HepG2 (cell line): ENCODE results near the gene RAD23A. TPM values are rescaled to one million over a fixed set of nuclear protein-coding genes. Genes with fewer than 3 reads are reported as not detected.

Source experiments
- ASH2L ChIP-seq: fragments of 300-600, 200-600 bp; sonication (generic); IDR thresholded peaks from 2 replicates; pipeline ENCODE4 v1.7.0; 2017; ENCODE audit warnings: low read depth, mild to moderate bottlenecking, moderate library complexity, mixed read lengths, low read length; ENCODE audit not compliant: insufficient read length
- ESRRA ChIP-seq: sonication (generic); formaldehyde crosslinking; IDR thresholded peaks from 2 replicates; pipeline ENCODE4 v1.5.1; 2020; ENCODE audit warnings: mild to moderate bottlenecking, low read depth, missing genetic modification reagents
- ISX ChIP-seq: sonication (generic); formaldehyde crosslinking; conservative IDR thresholded peaks from 2 replicates; pipeline ENCODE4 v1.5.0; 2020; ENCODE audit warnings: missing genetic modification reagents
- NCOA2 ChIP-seq: sonication (generic); formaldehyde crosslinking; IDR thresholded peaks from 2 replicates; pipeline ENCODE4 v1.8.0; 2022; ENCODE audit warnings: inconsistent platforms
- ONECUT2 ChIP-seq: sonication (generic); formaldehyde crosslinking; IDR thresholded peaks from 2 replicates; pipeline ENCODE4 v1.4.0; 2020; ENCODE audit warnings: missing genetic modification reagents
- RFX1 ChIP-seq: fragments of 450-650 bp; IDR thresholded peaks from 2 replicates; pipeline ENCODE4 v1.6.1; 2017
- SKI ChIP-seq: fragments of 450-650 bp; IDR thresholded peaks from one replicate; pipeline ENCODE4 v1.6.1; 2018; ENCODE audit warnings: mild to moderate bottlenecking; ENCODE audit not compliant: partially characterized antibody
- ZFP41 ChIP-seq: sonication (generic); formaldehyde crosslinking; IDR thresholded peaks from 2 replicates; pipeline ENCODE4 v1.4.0; 2020; ENCODE audit warnings: mild to moderate bottlenecking, missing genetic modification reagents, borderline replicate concordance
- ZNF317 ChIP-seq: sonication (generic); formaldehyde crosslinking; IDR thresholded peaks from 2 replicates; pipeline ENCODE4 v1.5.0; 2020; ENCODE audit warnings: mild to moderate bottlenecking, missing genetic modification reagents
- ZNF34 ChIP-seq: sonication (generic); formaldehyde crosslinking; IDR thresholded peaks from 2 replicates; pipeline ENCODE4 v1.4.0; 2020; ENCODE audit warnings: mild to moderate bottlenecking, missing genetic modification reagents, borderline replicate concordance
- ZNF431 ChIP-seq: sonication (generic); formaldehyde crosslinking; IDR thresholded peaks from 2 replicates; pipeline ENCODE4 v1.9.0; 2022; ENCODE audit warnings: missing genetic modification reagents, low read depth, mild to moderate bottlenecking, borderline replicate concordance
- ZNF484 ChIP-seq: sonication (generic); formaldehyde crosslinking; IDR thresholded peaks from 2 replicates; pipeline ENCODE4 v1.5.1; 2020; ENCODE audit warnings: mild to moderate bottlenecking, low read depth, missing genetic modification reagents, borderline replicate concordance
- ZNF543 ChIP-seq: sonication (generic); formaldehyde crosslinking; IDR thresholded peaks from 2 replicates; pipeline ENCODE4 v1.4.0; 2020; ENCODE audit warnings: mild to moderate bottlenecking, missing genetic modification reagents
- ZNF569 ChIP-seq: sonication (generic); formaldehyde crosslinking; IDR thresholded peaks from 2 replicates; pipeline ENCODE4 v1.5.0; 2020; ENCODE audit warnings: mild to moderate bottlenecking, missing genetic modification reagents, moderate library complexity, borderline replicate concordance
- ZNF615 ChIP-seq: sonication (generic); formaldehyde crosslinking; IDR thresholded peaks from 2 replicates; pipeline ENCODE4 v1.5.0; 2020; ENCODE audit warnings: mild to moderate bottlenecking, missing genetic modification reagents, borderline replicate concordance
- ZNF777 ChIP-seq: sonication (generic); formaldehyde crosslinking; IDR thresholded peaks from 2 replicates; pipeline ENCODE4 v1.4.0; 2020; ENCODE audit warnings: missing genetic modification reagents
- ZSCAN22 ChIP-seq: sonication (generic); formaldehyde crosslinking; IDR thresholded peaks from 2 replicates; pipeline ENCODE4 v1.4.0; 2020; ENCODE audit warnings: mild to moderate bottlenecking, missing genetic modification reagents
- polyA plus RNA-seq, 8 experiments: library from polyadenylated mRNA; depleted of rRNA in 3 of 8; stranded (reverse) in 7 of 8; unstranded in 1 of 8; fragments of >200 nt; fragmentation: Illumina TruSeq in 4 of 8; extraction: Trizol in 4 of 8; gene quantifications; 2 replicates each; pipeline versions ENCODE4 v1.2.1 to v1.2.3, GENCODE V29; 2011 to 2016; ENCODE audit warnings: low read depth in 4 of 8, missing spikeins in 1 of 8, mixed read lengths in 1 of 8; ENCODE audit not compliant: insufficient read depth in 1 of 8
- total RNA-seq, 5 experiments: library from RNA; depleted of rRNA; stranded (reverse); fragments of >200 nt; fragmentation: Illumina TruSeq; extraction: Trizol; gene quantifications; 2 replicates each; pipeline ENCODE4 v1.2.3, GENCODE V29; 2016; ENCODE audit warnings: low read depth in 1 of 5
- TF ChIP-seq, protein P1 (sequence below): sonication (generic); formaldehyde crosslinking; IDR thresholded peaks from 2 replicates; pipeline ENCODE4 v1.4.0; 2020; ENCODE audit warnings: mild to moderate bottlenecking, missing genetic modification reagents
- TF ChIP-seq, protein P2 (sequence below): IDR thresholded peaks from 2 replicates; pipeline ENCODE4 v1.6.1; 2016; ENCODE audit warnings: control low read depth
- TF ChIP-seq, protein P3 (sequence below): sonication (generic); formaldehyde crosslinking; IDR thresholded peaks from 2 replicates; pipeline ENCODE4 v1.5.0; 2020; ENCODE audit warnings: missing genetic modification reagents, mild to moderate bottlenecking, borderline replicate concordance
- TF ChIP-seq, protein P4 (sequence below): sonication (generic); formaldehyde crosslinking; IDR thresholded peaks from 2 replicates; pipeline ENCODE4 v1.8.0; 2022; ENCODE audit warnings: mild to moderate bottlenecking, missing genetic modification reagents, moderate library complexity
- TF ChIP-seq, protein P5 (sequence below): fragments of 450-650 bp; IDR thresholded peaks from 2 replicates; pipeline ENCODE4 v1.6.1; 2016

Gene RAD23A
- total and polyA plus RNA-seq, 2 of the 13 experiments (the other 11 are each of a cell fraction or from before 2014, with no cell fraction given) = 42.5 to 54.2 TPM

DNA sequence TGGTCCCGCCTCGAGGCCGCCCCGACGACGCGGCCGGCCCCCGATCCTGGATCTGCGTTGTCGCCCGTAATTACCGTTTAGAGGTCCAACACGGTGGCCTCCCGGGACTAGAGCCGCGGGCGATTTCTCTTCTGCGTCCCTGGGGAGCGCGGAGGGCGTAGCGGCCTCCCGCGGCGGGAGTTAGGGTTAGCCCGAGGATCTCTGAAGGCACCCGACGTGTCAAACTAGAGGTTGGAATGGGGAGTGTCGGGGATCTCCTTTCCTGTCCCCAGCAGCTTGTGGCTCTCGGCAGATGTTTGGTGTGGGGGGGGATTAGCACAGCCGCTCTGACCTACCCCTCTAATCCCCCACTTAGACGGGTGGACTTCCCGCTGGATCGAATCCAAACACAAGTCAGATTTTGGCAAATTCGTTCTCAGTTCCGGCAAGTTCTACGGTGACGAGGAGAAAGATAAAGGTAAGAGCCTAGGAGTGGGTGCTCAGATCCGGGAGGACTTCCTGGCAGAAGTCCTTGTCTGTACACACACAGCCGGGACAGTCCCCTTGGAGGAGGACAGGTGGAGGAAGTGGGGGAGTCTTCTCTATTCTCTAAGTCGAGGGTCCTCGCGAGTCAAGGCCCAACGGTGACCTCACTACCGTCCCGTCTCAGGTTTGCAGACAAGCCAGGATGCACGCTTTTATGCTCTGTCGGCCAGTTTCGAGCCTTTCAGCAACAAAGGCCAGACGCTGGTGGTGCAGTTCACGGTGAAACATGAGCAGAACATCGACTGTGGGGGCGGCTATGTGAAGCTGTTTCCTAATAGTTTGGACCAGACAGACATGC lies 6.7 kb upstream of the RAD23A start (continued):
- TF ChIP-seq, protein P1, sequence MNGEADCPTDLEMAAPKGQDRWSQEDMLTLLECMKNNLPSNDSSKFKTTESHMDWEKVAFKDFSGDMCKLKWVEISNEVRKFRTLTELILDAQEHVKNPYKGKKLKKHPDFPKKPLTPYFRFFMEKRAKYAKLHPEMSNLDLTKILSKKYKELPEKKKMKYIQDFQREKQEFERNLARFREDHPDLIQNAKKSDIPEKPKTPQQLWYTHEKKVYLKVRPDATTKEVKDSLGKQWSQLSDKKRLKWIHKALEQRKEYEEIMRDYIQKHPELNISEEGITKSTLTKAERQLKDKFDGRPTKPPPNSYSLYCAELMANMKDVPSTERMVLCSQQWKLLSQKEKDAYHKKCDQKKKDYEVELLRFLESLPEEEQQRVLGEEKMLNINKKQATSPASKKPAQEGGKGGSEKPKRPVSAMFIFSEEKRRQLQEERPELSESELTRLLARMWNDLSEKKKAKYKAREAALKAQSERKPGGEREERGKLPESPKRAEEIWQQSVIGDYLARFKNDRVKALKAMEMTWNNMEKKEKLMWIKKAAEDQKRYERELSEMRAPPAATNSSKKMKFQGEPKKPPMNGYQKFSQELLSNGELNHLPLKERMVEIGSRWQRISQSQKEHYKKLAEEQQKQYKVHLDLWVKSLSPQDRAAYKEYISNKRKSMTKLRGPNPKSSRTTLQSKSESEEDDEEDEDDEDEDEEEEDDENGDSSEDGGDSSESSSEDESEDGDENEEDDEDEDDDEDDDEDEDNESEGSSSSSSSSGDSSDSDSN = peak; percentile 22; the same call in 1 of the 2 replicates
- TF ChIP-seq ZNF34 = peak; percentile 84
- TF ChIP-seq, protein P2, sequence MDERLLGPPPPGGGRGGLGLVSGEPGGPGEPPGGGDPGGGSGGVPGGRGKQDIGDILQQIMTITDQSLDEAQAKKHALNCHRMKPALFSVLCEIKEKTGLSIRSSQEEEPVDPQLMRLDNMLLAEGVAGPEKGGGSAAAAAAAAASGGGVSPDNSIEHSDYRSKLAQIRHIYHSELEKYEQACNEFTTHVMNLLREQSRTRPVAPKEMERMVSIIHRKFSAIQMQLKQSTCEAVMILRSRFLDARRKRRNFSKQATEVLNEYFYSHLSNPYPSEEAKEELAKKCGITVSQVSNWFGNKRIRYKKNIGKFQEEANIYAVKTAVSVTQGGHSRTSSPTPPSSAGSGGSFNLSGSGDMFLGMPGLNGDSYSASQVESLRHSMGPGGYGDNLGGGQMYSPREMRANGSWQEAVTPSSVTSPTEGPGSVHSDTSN (CRISPR knock-in tag) = no peak
- TF ChIP-seq NCOA2 (CRISPR knock-in tag) = 0 out of 2 replicates have a peak, but pooled peaks have one; percentile 4
- TF ChIP-seq, protein P3, sequence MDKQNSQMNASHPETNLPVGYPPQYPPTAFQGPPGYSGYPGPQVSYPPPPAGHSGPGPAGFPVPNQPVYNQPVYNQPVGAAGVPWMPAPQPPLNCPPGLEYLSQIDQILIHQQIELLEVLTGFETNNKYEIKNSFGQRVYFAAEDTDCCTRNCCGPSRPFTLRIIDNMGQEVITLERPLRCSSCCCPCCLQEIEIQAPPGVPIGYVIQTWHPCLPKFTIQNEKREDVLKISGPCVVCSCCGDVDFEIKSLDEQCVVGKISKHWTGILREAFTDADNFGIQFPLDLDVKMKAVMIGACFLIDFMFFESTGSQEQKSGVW (CRISPR knock-in tag) = 0 out of 2 replicates have a peak, but pooled peaks have one; percentile 49
- peak; percentile 91 for TF ChIP-seq ZNF777 (CRISPR knock-in tag)
- TF ChIP-seq ONECUT2 (CRISPR knock-in tag) = 0 out of 2 replicates have a peak, but pooled peaks have one; percentile 32
- 0 out of 2 replicates have a peak, but pooled peaks have one; percentile 10 for TF ChIP-seq ZNF615
- TF ChIP-seq ZNF484 (CRISPR knock-in tag) = 0 out of 2 replicates have a peak, but pooled peaks have one; percentile 38
- 0 out of 2 replicates have a peak, but pooled peaks have one; percentile 49 for TF ChIP-seq ZNF543 (CRISPR knock-in tag)
- no peak for TF ChIP-seq ZSCAN22
- no peak for TF ChIP-seq RFX1
- 0 out of 2 replicates have a peak, but pooled peaks have one; percentile 16 for TF ChIP-seq ISX
- peak; percentile 59; the same call in 1 of the 2 replicates for TF ChIP-seq ZNF317 (CRISPR knock-in tag)
- TF ChIP-seq SKI = no peak
- peak; percentile 76 for TF ChIP-seq ASH2L
- no peak for TF ChIP-seq ZFP41 (CRISPR knock-in tag)
- TF ChIP-seq ESRRA (CRISPR knock-in tag) = 0 out of 2 replicates have a peak, but pooled peaks have one; percentile 1
- 0 out of 2 replicates have a peak, but pooled peaks have one; percentile 54 for TF ChIP-seq ZNF431
- TF ChIP-seq, protein P4, sequence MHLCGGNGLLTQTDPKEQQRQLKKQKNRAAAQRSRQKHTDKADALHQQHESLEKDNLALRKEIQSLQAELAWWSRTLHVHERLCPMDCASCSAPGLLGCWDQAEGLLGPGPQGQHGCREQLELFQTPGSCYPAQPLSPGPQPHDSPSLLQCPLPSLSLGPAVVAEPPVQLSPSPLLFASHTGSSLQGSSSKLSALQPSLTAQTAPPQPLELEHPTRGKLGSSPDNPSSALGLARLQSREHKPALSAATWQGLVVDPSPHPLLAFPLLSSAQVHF (CRISPR knock-in tag) = 0 out of 2 replicates have a peak, but pooled peaks have one; percentile 6
- 0 out of 2 replicates have a peak, but pooled peaks have one; percentile 9 for TF ChIP-seq ZNF569 (CRISPR knock-in tag)
- TF ChIP-seq, protein P5, sequence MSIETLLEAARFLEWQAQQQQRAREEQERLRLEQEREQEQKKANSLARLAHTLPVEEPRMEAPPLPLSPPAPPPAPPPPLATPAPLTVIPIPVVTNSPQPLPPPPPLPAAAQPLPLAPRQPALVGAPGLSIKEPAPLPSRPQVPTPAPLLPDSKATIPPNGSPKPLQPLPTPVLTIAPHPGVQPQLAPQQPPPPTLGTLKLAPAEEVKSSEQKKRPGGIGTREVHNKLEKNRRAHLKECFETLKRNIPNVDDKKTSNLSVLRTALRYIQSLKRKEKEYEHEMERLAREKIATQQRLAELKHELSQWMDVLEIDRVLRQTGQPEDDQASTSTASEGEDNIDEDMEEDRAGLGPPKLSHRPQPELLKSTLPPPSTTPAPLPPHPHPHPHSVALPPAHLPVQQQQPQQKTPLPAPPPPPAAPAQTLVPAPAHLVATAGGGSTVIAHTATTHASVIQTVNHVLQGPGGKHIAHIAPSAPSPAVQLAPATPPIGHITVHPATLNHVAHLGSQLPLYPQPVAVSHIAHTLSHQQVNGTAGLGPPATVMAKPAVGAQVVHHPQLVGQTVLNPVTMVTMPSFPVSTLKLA = no peak
